Peyer's patch (tissue), 4 donors: Measurements from ENCODE around the gene ANKRD50.

ENCODE experiments used
- CTCF ChIP-seq, 6 experiments: fragments of 450-650 bp in 4 of 6; fragments of 200-600 bp in 2 of 6; sonication (generic) in 1 of 6; IDR thresholded peaks; one replicate each; pipeline ENCODE4 v1.5.1; 2017 to 2019; ENCODE audit warnings: antibody characterized with exemption in 6 of 6, mild to moderate bottlenecking in 3 of 6, moderate library complexity in 1 of 6
- POLR2A ChIP-seq, 2 donors: fragments of 450-650 bp; IDR thresholded peaks; one replicate each; pipeline ENCODE4 v1.5.1; 2017; ENCODE audit warnings: antibody characterized with exemption in 2 of 2, mild to moderate bottlenecking in 2 of 2, moderate library complexity in 2 of 2

- TF ChIP-seq POLR2A (IDR thresholded peaks at IDR 0.05) (no peak), CTCF (IDR thresholded peaks at IDR 0.05) (no peak)
Observed at GRCh38 chr4:124647599-124647998, 64.9 kb downstream of the ANKRD50 start.
